ENCODE results near the gene TMUB2. TPM values are rescaled to one million over a fixed set of nuclear protein-coding genes. Genes with fewer than 3 reads are reported as not detected.

The TMUB2 gene
- total RNA-seq, 2 experiments from 2014 or later: 42.2 to 42.7 TPM

DNA sequence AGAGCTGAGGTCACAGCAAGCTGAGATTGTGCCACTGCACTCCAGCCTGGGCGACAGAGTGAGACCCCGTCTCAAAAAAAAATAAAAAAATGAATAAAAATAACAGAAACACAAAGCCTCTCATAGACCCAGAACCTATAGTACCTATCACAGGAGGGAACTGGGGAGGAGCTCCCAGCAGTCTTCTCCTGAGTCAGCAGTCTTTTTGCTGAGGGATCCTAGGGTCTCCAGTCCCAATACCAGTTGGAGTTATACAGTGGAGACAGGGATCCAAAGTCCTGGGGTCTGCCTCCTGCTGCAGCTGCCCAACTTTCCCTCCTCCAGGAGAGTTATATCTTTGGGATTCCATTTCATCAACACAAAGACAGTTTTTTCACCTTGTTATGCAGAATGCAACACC is 3.7 kb upstream of the TMUB2 start:
- no peak for DNase-seq
- Mint-ChIP-seq H3K36me3 (ENCODE audit: low read depth) (peaks cover 31% of the 10 kb centered on the region), H3K9me3 (no peaks in the 10 kb centered on the region), H3K4me1 (peaks cover 42% of the 10 kb centered on the region), H3K27ac (no peak overlapping the region), H3K4me3 (no peak overlapping the region), H3K27me3 (no peaks in the 10 kb centered on the region)
- ChIA-PET POLR2A (interaction anchor here (0.6 to 25.4 kb wide), 3 partner anchors 15 to 244 kb away, joined by 3 to 504 read pairs (median 4); partner anchors contain the start of gene UBTF), CTCF (interaction anchor here (1.2 kb wide), 1 partner anchor 15 kb away, joined by 5 read pairs; no protein-coding TSS in a partner anchor)

- peaks cover 27% of the 10 kb centered on the region for H3K36me3 Mint-ChIP-seq (ENCODE audit: low read depth)
- H3K4me3 Mint-ChIP-seq: no peak overlapping the region
- peaks cover 48% of the 10 kb centered on the region for H3K4me1 Mint-ChIP-seq
- ChIA-PET POLR2A (interaction anchor here (0.9 to 25.4 kb wide), 8 partner anchors 12 to 167 kb away, joined by 3 to 504 read pairs (median 21); partner anchors contain the start of genes ASB16, ATXN7L3, HDAC5 and LSM12), CTCF (interaction anchor here (0.6 to 3.1 kb wide), 6 partner anchors 16 to 700 kb away, joined by 3 to 11 read pairs (median 6); partner anchors contain the start of gene UBTF)
- DNase-seq: no peak
- H3K27ac Mint-ChIP-seq: no peak overlapping the region
- H3K27me3 Mint-ChIP-seq: no peaks in the 10 kb centered on the region
- H3K9me3 Mint-ChIP-seq: no peaks in the 10 kb centered on the region
Observed at GRCh38 chr17:44184212-44184810, 2.5 kb upstream of the TMUB2 start.

GRCh38 chr17:44187131-44187899 is 543 bp downstream of the TMUB2 start:
- POLR2A ChIA-PET: interaction anchor here (0.7 to 25.4 kb wide), 20 partner anchors 8 to 874 kb away, joined by 3 to 504 read pairs (median 8); partner anchors contain the start of genes ASB16, ATXN7L3, GRN and HDAC5
- H3K27ac Mint-ChIP-seq: peak overlapping the region; percentile 95
- DNase-seq: no peak
- no peaks in the 10 kb centered on the region for H3K27me3 Mint-ChIP-seq
- peak overlapping the region; percentile 100 for H3K4me3 Mint-ChIP-seq
- H3K4me1 Mint-ChIP-seq: peaks cover 49% of the 10 kb centered on the region
- CTCF ChIA-PET: interaction anchor here (0.7 to 5.0 kb wide), 11 partner anchors 11 to 158 kb away, joined by 4 to 35 read pairs (median 11); partner anchors contain the start of genes ATXN7L3, HDAC5 and UBTF
- H3K36me3 Mint-ChIP-seq (ENCODE audit: low read depth): peaks cover 33% of the 10 kb centered on the region
- no peaks in the 10 kb centered on the region for H3K9me3 Mint-ChIP-seq

GRCh38 chr17:44188576-44189403 is 2.0 kb downstream of the TMUB2 start:
- peak overlapping the region; percentile 100 for H3K4me3 Mint-ChIP-seq
- H3K4me1 Mint-ChIP-seq: peaks cover 40% of the 10 kb centered on the region
- peaks cover 32% of the 10 kb centered on the region for H3K36me3 Mint-ChIP-seq (ENCODE audit: low read depth)
- no peaks in the 10 kb centered on the region for H3K9me3 Mint-ChIP-seq
- ChIA-PET POLR2A (interaction anchor here (1.0 to 25.4 kb wide), 6 partner anchors 11 to 66 kb away, joined by 3 to 504 read pairs (median 23); partner anchors contain the start of genes ATXN7L3, HDAC5 and UBTF), CTCF (interaction anchor here (3.6 to 5.0 kb wide), 2 partner anchors 10 to 22 kb away, joined by 21 to 35 read pairs; partner anchors contain the start of gene ATXN7L3)
- no peaks in the 10 kb centered on the region for H3K27me3 Mint-ChIP-seq
- H3K27ac Mint-ChIP-seq: peak overlapping the region; percentile 95
- DNase-seq: no peak

DNA sequence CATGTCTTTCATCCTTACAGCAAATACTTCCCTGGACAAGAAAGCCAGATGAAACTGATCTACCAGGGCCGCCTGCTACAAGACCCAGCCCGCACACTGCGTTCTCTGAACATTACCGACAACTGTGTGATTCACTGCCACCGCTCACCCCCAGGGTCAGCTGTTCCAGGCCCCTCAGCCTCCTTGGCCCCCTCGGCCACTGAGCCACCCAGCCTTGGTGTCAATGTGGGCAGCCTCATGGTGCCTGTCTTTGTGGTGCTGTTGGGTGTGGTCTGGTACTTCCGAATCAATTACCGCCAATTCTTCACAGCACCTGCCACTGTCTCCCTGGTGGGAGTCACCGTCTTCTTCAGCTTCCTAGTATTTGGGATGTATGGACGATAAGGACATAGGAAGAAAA is 3.7 kb downstream of the TMUB2 start:
- Mint-ChIP-seq H3K27ac (no peak overlapping the region), H3K27me3 (no peaks in the 10 kb centered on the region), H3K9me3 (no peaks in the 10 kb centered on the region), H3K4me1 (peaks cover 27% of the 10 kb centered on the region), H3K4me3 (no peak overlapping the region), H3K36me3 (ENCODE audit: low read depth) (peaks cover 45% of the 10 kb centered on the region)
- ChIA-PET CTCF (interaction anchor here (0.9 kb wide), 1 partner anchor 20 kb away, joined by 3 read pairs; no protein-coding TSS in a partner anchor), POLR2A (interaction anchor here (25.4 kb wide), 1 partner anchor 24 kb away, joined by 504 read pairs; the partner anchor contains the start of gene UBTF)
- DNase-seq: no peak

- no peak overlapping the region for H3K27ac Mint-ChIP-seq
- CTCF ChIA-PET: interaction anchor here (0.9 kb wide), 1 partner anchor 19 kb away, joined by 3 read pairs; no protein-coding TSS in a partner anchor
Observed at GRCh38 chr17:44191369-44191768, 4.6 kb downstream of the TMUB2 start.

GRCh38 chr17:44191941-44192496 is 5.2 kb downstream of the TMUB2 start:
- Mint-ChIP-seq H3K36me3 (ENCODE audit: low read depth) (peaks cover 52% of the 10 kb centered on the region), H3K27ac (no peak overlapping the region), H3K4me1 (peaks cover 31% of the 10 kb centered on the region), H3K4me3 (no peak overlapping the region), H3K9me3 (no peaks in the 10 kb centered on the region), H3K27me3 (no peaks in the 10 kb centered on the region)
- DNase-seq: no peak
- CTCF ChIA-PET: no interaction called here
- POLR2A ChIA-PET: interaction anchor here (1.0 to 25.4 kb wide), 2 partner anchors 21 to 22 kb away, joined by 3 to 504 read pairs; partner anchors contain the start of gene UBTF

More at GRCh38 chr17:44191369-44191768, 4.6 kb downstream of the TMUB2 start:
- peaks cover 28% of the 10 kb centered on the region for H3K4me1 Mint-ChIP-seq
- no peaks in the 10 kb centered on the region for H3K27me3 Mint-ChIP-seq
- H3K9me3 Mint-ChIP-seq: no peaks in the 10 kb centered on the region
- no peak overlapping the region for H3K4me3 Mint-ChIP-seq
- peaks cover 50% of the 10 kb centered on the region for H3K36me3 Mint-ChIP-seq (ENCODE audit: low read depth)
- no peak for DNase-seq
- POLR2A ChIA-PET: interaction anchor here (1.0 to 25.4 kb wide), 2 partner anchors 20 to 23 kb away, joined by 3 to 504 read pairs; partner anchors contain the start of gene UBTF

GRCh38 chr17:44192750-44193149 is 6.0 kb downstream of the TMUB2 start:
- no peak for DNase-seq
- Mint-ChIP-seq H3K9me3 (no peaks in the 10 kb centered on the region), H3K4me1 (peaks cover 37% of the 10 kb centered on the region), H3K36me3 (ENCODE audit: low read depth) (peaks cover 57% of the 10 kb centered on the region), H3K27ac (no peak overlapping the region), H3K27me3 (no peaks in the 10 kb centered on the region), H3K4me3 (no peak overlapping the region)
- POLR2A ChIA-PET: interaction anchor here (25.4 kb wide), 1 partner anchor 21 kb away, joined by 504 read pairs; the partner anchor contains the start of gene UBTF
- CTCF ChIA-PET: no interaction called here

DNA sequence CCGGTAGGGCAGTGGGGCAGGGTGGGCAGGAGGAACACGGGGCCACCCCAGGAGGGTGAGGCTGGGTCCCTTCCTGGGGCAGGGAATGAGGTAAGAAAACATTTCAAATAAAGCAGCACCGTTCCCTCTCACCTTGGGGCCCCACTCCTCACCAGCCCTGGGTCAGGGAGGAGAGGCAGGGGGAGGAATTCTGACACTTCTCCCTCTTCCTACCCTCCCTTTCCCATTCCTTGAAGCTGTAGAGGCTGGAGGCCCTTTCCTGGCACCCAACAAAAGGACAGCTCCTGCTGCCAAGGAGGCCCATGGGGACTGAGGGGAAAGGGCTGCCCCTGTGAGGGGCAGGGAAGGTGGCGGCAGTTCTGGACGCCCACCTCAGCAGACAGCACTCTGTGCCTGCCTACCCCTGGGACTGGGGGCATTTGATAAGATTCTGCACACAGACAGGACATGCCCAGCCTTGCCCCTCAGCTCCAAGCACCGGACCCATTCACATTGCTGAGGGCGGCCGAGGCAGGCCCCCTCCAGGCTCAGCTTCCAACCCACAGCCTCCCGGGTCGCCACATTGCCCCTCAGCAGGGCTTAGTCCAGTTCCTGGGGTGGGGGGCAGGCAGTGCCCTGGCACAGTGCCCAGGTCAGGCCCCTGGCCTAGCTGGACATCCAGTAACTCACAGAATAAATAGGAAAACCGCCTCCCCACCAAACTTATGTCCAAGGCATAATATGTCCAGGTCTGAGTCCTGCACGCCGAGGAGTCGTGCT is 6.7 kb downstream of the TMUB2 start:
- no peak overlapping the region for H3K4me3 Mint-ChIP-seq
- CTCF ChIA-PET: no interaction called here
- H3K36me3 Mint-ChIP-seq (ENCODE audit: low read depth): peaks cover 65% of the 10 kb centered on the region
- POLR2A ChIA-PET: interaction anchor here (25.4 kb wide), 1 partner anchor 21 kb away, joined by 504 read pairs; the partner anchor contains the start of gene UBTF
- no peak overlapping the region for H3K27ac Mint-ChIP-seq
- H3K27me3 Mint-ChIP-seq: no peaks in the 10 kb centered on the region
- H3K4me1 Mint-ChIP-seq: peaks cover 36% of the 10 kb centered on the region
- no peak for DNase-seq
- no peaks in the 10 kb centered on the region for H3K9me3 Mint-ChIP-seq

- Mint-ChIP-seq H3K27ac (peak overlapping the region; percentile 95), H3K4me1 (peaks cover 33% of the 10 kb centered on the region), H3K27me3 (no peaks in the 10 kb centered on the region), H3K9me3 (no peaks in the 10 kb centered on the region), H3K4me3 (no peak overlapping the region), H3K36me3 (ENCODE audit: low read depth) (peaks cover 44% of the 10 kb centered on the region)
- DNase-seq: no peak
- CTCF ChIA-PET: interaction anchor here (1.0 to 2.8 kb wide), 5 partner anchors 10 to 149 kb away, joined by 3 to 25 read pairs (median 9); partner anchors contain the start of gene TMUB2
- POLR2A ChIA-PET: interaction anchor here (6.2 to 25.4 kb wide), 2 partner anchors 10 to 17 kb away, joined by 127 to 504 read pairs; partner anchors contain the start of genes TMUB2 and UBTF
Observed at GRCh38 chr17:44197107-44197506, 10.3 kb downstream of the TMUB2 start.
